K562 (cell line): ENCODE results near the gene RTL10. TPM values are rescaled to one million over a fixed set of nuclear protein-coding genes. Genes with fewer than 3 reads are reported as not detected.

Experiments used
- ADNP ChIP-seq: fragments of 200-800 bp; sonication (Bioruptor generic); IDR thresholded peaks from 2 replicates; pipeline ENCODE4 v1.6.1; 2016; ENCODE audit warnings: missing genetic modification characterization, missing compliant biosample characterization
- CBX5 ChIP-seq: IDR thresholded peaks from 2 replicates; pipeline ENCODE4 v1.6.1; 2014; ENCODE audit warnings: low read depth, borderline replicate concordance
- ETV5 ChIP-seq: sonication (generic); formaldehyde crosslinking; IDR thresholded peaks from 2 replicates; pipeline ENCODE4 v1.4.0; 2020; ENCODE audit warnings: low read depth, mild to moderate bottlenecking, missing genetic modification reagents
- GATA2 ChIP-seq: sonication (generic); formaldehyde crosslinking; IDR thresholded peaks from 2 replicates; pipeline ENCODE4 v1.4.0; 2020; ENCODE audit warnings: mild to moderate bottlenecking, missing genetic modification reagents
- MLX ChIP-seq, 2 experiments: fragments of 450-650 bp in 1 of 2; sonication (generic) in 1 of 2; formaldehyde crosslinking; conservative IDR thresholded peaks; 2 replicates each; pipeline versions ENCODE4 v1.4.0 to v1.8.1; 2020 to 2022; ENCODE audit warnings: mild to moderate bottlenecking in 1 of 2, missing genetic modification reagents in 1 of 2
- MTA3 ChIP-seq: fragments of 450-650 bp; formaldehyde crosslinking; IDR thresholded peaks from 2 replicates; pipeline ENCODE4 v1.6.1; 2017; ENCODE audit warnings: mild to moderate bottlenecking, borderline replicate concordance
- NCOA1 ChIP-seq: fragments of 450-650 bp; IDR thresholded peaks from 2 replicates; pipeline ENCODE4 v1.6.1; 2016; ENCODE audit warnings: low read depth
- PML ChIP-seq: IDR thresholded peaks from 2 replicates; pipeline ENCODE4 v1.6.1; 2012; ENCODE audit warnings: low read length, inconsistent platforms
- POLR2H ChIP-seq: IDR thresholded peaks from 2 replicates; pipeline ENCODE4 v1.6.1; 2016; ENCODE audit warnings: missing genetic modification characterization, low read depth, mild to moderate bottlenecking, control low read depth, missing compliant biosample characterization, moderate library complexity
- SIX5 ChIP-seq, 2 experiments: IDR thresholded peaks; 2 replicates each; pipeline ENCODE4 v1.6.1; 2011; ENCODE audit warnings: low read length in 2 of 2, borderline replicate concordance in 1 of 2, low read depth in 1 of 2, mild to moderate bottlenecking in 1 of 2, moderate library complexity in 1 of 2; ENCODE audit not compliant: insufficient read depth in 1 of 2
- SMARCA4 ChIP-seq: fragments of 450-650 bp; IDR thresholded peaks from 2 replicates; pipeline ENCODE4 v1.6.1; 2016
- SNAPC5 ChIP-seq: fragments of 250-450 bp; sonication (Bioruptor Pico); IDR thresholded peaks from 2 replicates; pipeline ENCODE4 v1.8.0; 2021; ENCODE audit warnings: moderate library complexity, mild to moderate bottlenecking, inconsistent platforms
- SOX6 ChIP-seq: fragments of 450-650 bp; IDR thresholded peaks from 2 replicates; pipeline ENCODE4 v1.6.1; 2014; ENCODE audit warnings: mild to moderate bottlenecking
- SREBF1 ChIP-seq: fragments of 150-350 bp; IDR thresholded peaks from 2 replicates; pipeline ENCODE4 v1.6.1; 2014; ENCODE audit warnings: antibody characterized with exemption, low read depth, low read length, borderline replicate concordance
- ZMIZ1 ChIP-seq, 2 experiments: fragments of 150-350 bp in 1 of 2; IDR thresholded peaks; 2 replicates each; pipeline ENCODE4 v1.6.1; 2012 to 2016; ENCODE audit warnings: low read depth in 2 of 2, low read length in 2 of 2, mild to moderate bottlenecking in 1 of 2, moderate library complexity in 1 of 2
- ZNF133 ChIP-seq: fragments of 250-450 bp; sonication (Bioruptor Pico); IDR thresholded peaks from 2 replicates; pipeline ENCODE4 v1.4.0; 2020; ENCODE audit warnings: mild to moderate bottlenecking
- ZNF140 ChIP-seq: fragments of 250-450 bp; sonication (Bioruptor Pico); IDR thresholded peaks from 2 replicates; pipeline ENCODE4 v1.8.0; 2021; ENCODE audit warnings: moderate library complexity, mild to moderate bottlenecking, inconsistent platforms
- ZNF239 ChIP-seq: fragments of 250-450 bp; sonication (Bioruptor Pico); IDR thresholded peaks from 2 replicates; pipeline ENCODE4 v1.4.0; 2020; ENCODE audit warnings: mild to moderate bottlenecking
- ZNF41 ChIP-seq: fragments of 250-450 bp; sonication (Bioruptor Pico); conservative IDR thresholded peaks from 2 replicates; pipeline ENCODE4 v1.4.0; 2020; ENCODE audit warnings: mild to moderate bottlenecking
- ZNF584 ChIP-seq: fragments of 200-800 bp; sonication (Bioruptor generic); IDR thresholded peaks from 2 replicates; pipeline ENCODE4 v1.6.1; 2016; ENCODE audit warnings: low read depth, mild to moderate bottlenecking, missing genetic modification characterization, missing compliant biosample characterization
- polyA plus RNA-seq, 8 experiments: library from polyadenylated mRNA; depleted of rRNA in 4 of 8; stranded (reverse) in 5 of 8; unstranded in 3 of 8; fragments of >200 nt; fragmentation: Nextera tagmentation in 2 of 8; fragmentation: Illumina TruSeq in 1 of 8; extraction: Ambion mirVana in 2 of 8; extraction: Trizol in 1 of 8; gene quantifications; 2 replicates each; pipeline versions ENCODE4 v1.2.1 to v1.2.3, GENCODE V29; 2011 to 2014; ENCODE audit warnings: inconsistent platforms in 1 of 8, missing spikeins in 1 of 8
- total RNA-seq, 7 experiments: library from RNA; depleted of rRNA in 6 of 7; stranded (reverse); fragments of >200 nt in 6 of 7; fragmentation: Illumina TruSeq in 2 of 7; extraction: Trizol in 2 of 7; gene quantifications; 2 replicates each; pipeline versions ENCODE4 v1.2.1 to v1.2.3, GENCODE V29; 2011 to 2021; ENCODE audit warnings: low replicate concordance in 1 of 7
- TF ChIP-seq, protein P1 (sequence below): sonication (generic); formaldehyde crosslinking; IDR thresholded peaks from 2 replicates; pipeline ENCODE4 v1.8.0; 2023; ENCODE audit warnings: mild to moderate bottlenecking, missing genetic modification reagents

Gene RTL10
- total and polyA plus RNA-seq, 9 of the 15 experiments (the other 6 are each of a cell fraction or from before 2014, with no cell fraction given), result 19.8 to 75.5 (median 32.5) TPM

DNA sequence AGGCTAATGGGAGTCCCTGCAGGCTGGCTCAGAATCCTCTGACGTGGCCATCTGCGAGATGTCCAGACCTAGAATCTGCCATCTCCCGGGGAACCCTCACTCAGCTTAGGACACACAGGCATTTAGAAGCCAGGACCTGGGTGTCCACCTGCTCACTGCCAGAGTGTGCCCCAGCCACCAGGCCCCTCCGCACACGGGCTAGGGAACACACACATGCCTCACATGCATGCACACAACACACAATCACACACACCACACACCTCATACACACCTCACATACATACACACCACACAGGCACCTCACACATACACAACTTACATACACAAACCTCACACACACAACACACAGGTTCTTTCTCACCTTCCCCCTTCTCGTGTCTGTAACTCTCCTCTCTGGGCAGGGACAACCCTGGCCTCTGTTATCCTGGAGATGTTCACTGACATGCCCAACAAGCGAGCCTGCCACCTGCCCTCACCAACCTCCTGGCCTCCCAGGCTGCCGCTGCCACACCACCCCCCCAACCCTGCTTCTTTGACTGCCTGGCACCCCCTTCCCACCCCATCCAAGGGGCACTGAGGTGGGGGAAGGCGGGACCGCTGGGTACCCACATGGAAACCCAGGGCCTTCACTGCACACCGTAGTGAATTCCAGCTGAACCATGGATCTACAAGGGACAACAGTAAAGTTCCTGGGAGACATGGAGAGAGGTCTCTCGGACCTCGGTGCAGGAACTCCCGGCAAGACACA lies 38.1 kb downstream of the RTL10 start (continued):
- TF ChIP-seq ZMIZ1 (IDR thresholded peaks at IDR 0.05; ENCODE audit: low read depth in 2 of 2, low read length in 2 of 2) (no peak), CBX5 (no peak), SNAPC5 (CRISPR knock-in tag) (no peak), NCOA1 (peak; percentile 68; the same call in 1 of the 2 replicates), ADNP (no peak), MLX (CRISPR knock-in tag; conservative IDR thresholded peaks at IDR 0.05) (no peak), SMARCA4 (peak; percentile 59; the same call in 1 of the 2 replicates), ZNF133 (CRISPR knock-in tag) (no peak), ZNF41 (CRISPR knock-in tag) (no peak), MTA3 (no peak), POLR2H (tag) (no peak), ZNF584 (CRISPR knock-in tag) (no peak), GATA2 (no peak), ZNF140 (CRISPR knock-in tag) (no peak), SIX5 (IDR thresholded peaks at IDR 0.05; ENCODE audit: borderline replicate concordance in 1 of 2, insufficient read depth in 1 of 2, low read depth in 1 of 2, low read length in 2 of 2) (no peak), SREBF1 (no peak), SOX6 (no peak), ETV5 (CRISPR knock-in tag) (no peak), PML (no peak), ZNF239 (CRISPR knock-in tag) (no peak)
- TF ChIP-seq, protein P1, sequence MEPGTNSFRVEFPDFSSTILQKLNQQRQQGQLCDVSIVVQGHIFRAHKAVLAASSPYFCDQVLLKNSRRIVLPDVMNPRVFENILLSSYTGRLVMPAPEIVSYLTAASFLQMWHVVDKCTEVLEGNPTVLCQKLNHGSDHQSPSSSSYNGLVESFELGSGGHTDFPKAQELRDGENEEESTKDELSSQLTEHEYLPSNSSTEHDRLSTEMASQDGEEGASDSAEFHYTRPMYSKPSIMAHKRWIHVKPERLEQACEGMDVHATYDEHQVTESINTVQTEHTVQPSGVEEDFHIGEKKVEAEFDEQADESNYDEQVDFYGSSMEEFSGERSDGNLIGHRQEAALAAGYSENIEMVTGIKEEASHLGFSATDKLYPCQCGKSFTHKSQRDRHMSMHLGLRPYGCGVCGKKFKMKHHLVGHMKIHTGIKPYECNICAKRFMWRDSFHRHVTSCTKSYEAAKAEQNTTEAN (CRISPR knock-in tag), result no peak
